ENCODE results near the gene CYB561A3. TPM values are rescaled to one million over a fixed set of nuclear protein-coding genes. Genes with fewer than 3 reads are reported as not detected.

Gene CYB561A3
- total RNA-seq, 1 experiment from 2014 or later: 135 TPM

GRCh38 chr11:61327669-61328071 lies 34.0 kb downstream of the CYB561A3 start:
- DNase-seq (ENCODE audit: low read depth): no peak

- DNase-seq (ENCODE audit: low read depth): no peak
Measured at GRCh38 chr11:61325649-61326414, 35.9 kb downstream of the CYB561A3 start.

GRCh38 chr11:61315260-61315659 lies 46.4 kb downstream of the CYB561A3 start:
- no peak for DNase-seq (ENCODE audit: low read depth)

- DNase-seq (ENCODE audit: low read depth): no peak
Measured at GRCh38 chr11:61310749-61311148, 50.9 kb downstream of the CYB561A3 start.

- no peak for DNase-seq (ENCODE audit: low read depth)
Measured at GRCh38 chr11:61309739-61310138, 51.9 kb downstream of the CYB561A3 start.

DNA sequence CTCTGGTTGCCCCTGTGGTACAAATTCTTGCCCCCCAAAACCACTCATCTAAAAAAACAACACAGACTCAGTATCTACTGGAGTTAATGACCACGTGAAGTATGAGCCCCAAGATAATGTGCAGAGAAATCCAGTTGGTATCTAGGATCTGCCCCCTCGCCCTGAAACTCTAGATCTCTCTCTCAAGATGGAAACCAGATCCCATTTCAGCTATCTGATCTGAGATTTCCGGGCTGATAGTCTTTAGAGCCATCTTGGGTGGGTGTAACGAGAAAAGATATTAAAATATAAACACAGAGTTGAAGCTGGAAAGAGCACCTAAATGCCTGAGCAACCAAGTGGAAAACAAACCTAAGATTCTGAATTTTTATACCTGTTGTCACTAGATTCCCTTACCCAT lies 52.5 kb downstream of the CYB561A3 start:
- no peak for DNase-seq (ENCODE audit: low read depth)

GRCh38 chr11:61307354-61307753 lies 54.3 kb downstream of the CYB561A3 start:
- DNase-seq (ENCODE audit: low read depth): no peak

DNA sequence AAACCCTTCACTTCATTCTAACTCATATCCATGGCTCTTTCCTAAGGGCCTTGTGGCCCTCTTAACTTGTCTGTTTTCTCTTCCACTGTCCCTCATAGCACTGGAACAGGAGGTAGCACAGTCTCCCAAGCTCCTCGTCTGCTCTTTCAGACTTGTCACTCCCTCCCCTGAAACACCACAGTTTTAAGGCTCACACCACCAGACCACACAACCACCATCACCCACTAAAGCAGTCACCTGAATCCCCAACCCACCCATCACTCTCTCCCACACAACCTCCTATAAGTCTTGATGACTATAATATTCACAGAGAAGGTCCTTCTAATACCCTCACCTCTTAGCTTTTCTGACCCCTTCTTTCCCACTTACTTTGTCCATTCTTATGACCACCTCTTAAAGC lies 55.5 kb downstream of the CYB561A3 start:
- DNase-seq (ENCODE audit: low read depth): no peak

DNA sequence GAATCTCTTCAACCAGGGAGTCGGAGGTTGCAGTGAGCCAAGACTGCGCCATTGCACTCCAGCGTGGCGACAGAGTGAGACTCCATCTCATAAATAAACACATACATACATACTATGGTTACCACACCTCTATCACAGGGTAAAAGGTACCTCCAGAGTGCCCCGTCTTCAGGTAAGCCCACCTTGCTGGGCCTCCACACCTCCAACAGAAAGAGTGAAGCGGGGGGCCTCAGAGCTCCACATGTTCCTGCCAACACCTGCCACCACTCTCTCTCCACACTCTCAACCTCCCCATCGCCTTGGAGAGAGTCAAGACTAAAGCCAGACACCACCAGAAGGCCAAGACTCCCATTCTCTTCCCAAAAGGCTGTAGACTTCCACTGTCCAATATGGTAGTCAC lies 56.3 kb downstream of the CYB561A3 start:
- DNase-seq (ENCODE audit: low read depth): no peak

- no peak for DNase-seq (ENCODE audit: low read depth)
Measured at GRCh38 chr11:61303725-61304124, 58.0 kb downstream of the CYB561A3 start.

DNA sequence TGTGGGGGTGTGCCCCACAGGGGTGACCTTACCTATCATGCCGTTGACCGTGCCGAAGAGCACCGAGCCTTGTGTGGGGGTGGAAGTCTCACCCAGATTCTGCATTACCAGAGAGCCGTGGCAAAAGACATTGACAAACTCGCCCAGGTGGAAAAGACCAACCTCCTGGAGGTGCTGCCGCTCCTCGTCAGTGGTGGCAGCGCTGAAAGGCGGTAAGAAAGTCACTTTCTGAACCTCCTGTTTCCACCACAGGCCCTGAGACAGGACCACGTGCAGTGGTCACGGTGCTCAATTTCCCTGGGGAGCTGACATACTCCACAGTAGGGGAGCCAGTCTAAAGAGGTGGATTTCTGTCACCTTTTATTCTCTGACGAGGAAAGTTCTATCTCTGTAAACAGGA lies 59.1 kb downstream of the CYB561A3 start:
- no peak for DNase-seq (ENCODE audit: low read depth)

Other genes starting within 250 kb of the CYB561A3 start
- gene VPS37C, start 200.5 kb downstream of the CYB561A3 start, total RNA-seq (2014; rRNA removed): 12.8 and 14.1 TPM in 2 replicates
- gene PGA3, start 158.4 kb downstream of the CYB561A3 start, total RNA-seq (2014; rRNA removed): 1.0 and 4.4 TPM in 2 replicates
- gene PGA4, start 139.5 kb downstream of the CYB561A3 start, total RNA-seq (2014; rRNA removed): 1.4 and 2.5 TPM in 2 replicates
- gene PGA5, start 120.7 kb downstream of the CYB561A3 start, total RNA-seq (2014; rRNA removed): 1.5 and 2.0 TPM in 2 replicates
- 1.2 and 1.7 TPM in 2 replicates for gene VWCE, start 66.6 kb downstream of the CYB561A3 start, total RNA-seq (2014; rRNA removed)
- 205 and 231 TPM in 2 replicates for gene DDB1, start 28.8 kb downstream of the CYB561A3 start, total RNA-seq (2014; rRNA removed)
- 39.5 and 41.4 TPM in 2 replicates for gene TKFC, start 28.7 kb downstream of the CYB561A3 start, total RNA-seq (2014; rRNA removed)
- gene TMEM138, start 492 bp upstream of the CYB561A3 start, total RNA-seq (2014; rRNA removed): 66.3 and 70.2 TPM in 2 replicates
- gene TMEM216, start 30.7 kb upstream of the CYB561A3 start, total RNA-seq (2014; rRNA removed): 10.6 and 16.2 TPM in 2 replicates
- gene CPSF7, start 68.1 kb upstream of the CYB561A3 start, total RNA-seq (2014; rRNA removed): 38.9 and 45.2 TPM in 2 replicates
- gene SDHAF2, start 68.2 kb upstream of the CYB561A3 start, total RNA-seq (2014; rRNA removed): 26.2 and 38.2 TPM in 2 replicates
- not detected in 2 replicates for gene LRRC10B, start 146.9 kb upstream of the CYB561A3 start, total RNA-seq (2014; rRNA removed)
- gene SYT7, start 219.2 kb upstream of the CYB561A3 start, total RNA-seq (2014; rRNA removed): 1.6 and 2.0 TPM in 2 replicates

All from LHCN-M2 (cell line).